GM19463 (cell line): ENCODE results near the gene NPY.

Source experiments
- ATAC-seq: cut with Tn5 transposase; IDR thresholded peaks from one replicate; pipeline ENCODE4 v1.9.1; 2021; ENCODE audit warnings: mild to moderate bottlenecking, moderate library complexity; ENCODE audit not compliant: unreplicated experiment

The NPY gene

GRCh38 chr7:24313777-24314176, 29.8 kb downstream of the NPY start:
- ATAC-seq, result no peak

- ATAC-seq, result no peak
Measured at GRCh38 chr7:24316340-24316739, 32.4 kb downstream of the NPY start.

- no peak for ATAC-seq
Measured at GRCh38 chr7:24318326-24318725, 34.3 kb downstream of the NPY start.

GRCh38 chr7:24319209-24319608, 35.2 kb downstream of the NPY start:
- no peak for ATAC-seq

- ATAC-seq, result no peak
Measured at GRCh38 chr7:24323961-24324480, 40.0 kb downstream of the NPY start.

- peak; percentile 61 for ATAC-seq
Measured at GRCh38 chr7:24325708-24326107, 41.7 kb downstream of the NPY start.

GRCh38 chr7:24328050-24328449, 44.1 kb downstream of the NPY start:
- no peak for ATAC-seq

- no peak for ATAC-seq
Measured at GRCh38 chr7:24328894-24329293, 44.9 kb downstream of the NPY start.

GRCh38 chr7:24334012-24334411, 50.0 kb downstream of the NPY start:
- ATAC-seq, result no peak

- ATAC-seq, result no peak
Measured at GRCh38 chr7:24334627-24335026, 50.6 kb downstream of the NPY start.

- no peak for ATAC-seq
Measured at GRCh38 chr7:24336461-24336860, 52.5 kb downstream of the NPY start.

GRCh38 chr7:24337180-24337579, 53.2 kb downstream of the NPY start:
- ATAC-seq, result no peak

- no peak for ATAC-seq
Measured at GRCh38 chr7:24339575-24339974, 55.6 kb downstream of the NPY start.

GRCh38 chr7:24340727-24341126, 56.7 kb downstream of the NPY start:
- ATAC-seq, result no peak
